K562 (cell line): ENCODE results near the gene DNAJB13. TPM values are rescaled to one million over a fixed set of nuclear protein-coding genes. Genes with fewer than 3 reads are reported as not detected.

ENCODE experiments used
- ATAC-seq: fragments of 200-7000 bp; cut with Tn5 transposase; 3 replicates; pipeline ENCODE4 v1.9.1; 2020; ENCODE audit warnings: moderate library complexity
- BruUV-seq: library from RNA; stranded (reverse); fragments of 400-500 nt; replicated peaks from 2 replicates; lab custom pipeline; 2021; lab: Mats Ljungman, UMichigan
- CTCF ChIA-PET: fragments of 300-600 bp; formaldehyde crosslinking; extraction: SDS; loops from one replicate; lab custom pipeline; 2021; ENCODE audit warnings: low intra/inter-chr PET ratio; lab: Yijun Ruan, JAX
- POLR2A ChIA-PET: fragments of 300-600, 350-650 bp; sonication (Branson Sonifier 250); formaldehyde crosslinking; extraction: SDS; loops from one replicate; lab custom pipeline; 2021; ENCODE audit warnings: antibody characterized with exemption, inconsistent platforms; lab: Yijun Ruan, JAX
- DNase-seq, 4 experiments: peaks; one replicate each; pipeline versions ENCODE4 v3.0.0 to v3.0.0-alpha.2; 2011 to 2018; ENCODE audit warnings: low spot score in 3 of 4, mixed read lengths in 3 of 4; ENCODE audit errors: extremely low read depth in 1 of 4
- FAIRE-seq: peaks from 2 replicates; lab custom pipeline; 2011; peaks lifted over from hg19 to GRCh38; lab: Jason Lieb, UNC
- H2AFZ ChIP-seq: 2 replicates; pipeline ENCODE4 v1.6.0; 2011; ENCODE audit warnings: low read depth, low read length, control low read depth, inconsistent platforms
- H3K27ac ChIP-seq: fragments of 200-600 bp; 3 replicates; pipeline ENCODE4 v1.8.0; 2011; ENCODE audit warnings: low read depth, mild to moderate bottlenecking, control low read depth, inconsistent platforms, low read length, moderate library complexity, mixed read lengths; ENCODE audit errors: extremely low read depth
- H3K27me3 ChIP-seq, 2 experiments: fragments of 300-600 bp in 1 of 2; 2 replicates in 1 of 2; 3 replicates in 1 of 2; pipeline versions ENCODE4 v1.6.0 to v1.8.0; 2011; ENCODE audit warnings: inconsistent platforms in 2 of 2, low read length in 2 of 2, mild to moderate bottlenecking in 1 of 2, mixed read lengths in 1 of 2, moderate library complexity in 1 of 2; ENCODE audit not compliant: control insufficient read depth in 2 of 2, insufficient read depth in 2 of 2
- H3K36me3 ChIP-seq: fragments of 300-600 bp; 3 replicates; pipeline ENCODE4 v1.8.0; 2011; ENCODE audit warnings: mild to moderate bottlenecking, low read length, inconsistent platforms; ENCODE audit not compliant: control insufficient read depth, insufficient read depth
- H3K4me1 ChIP-seq, 2 experiments: fragments of 200-600 bp in 1 of 2; replicated peaks in 1 of 2; 2 replicates in 1 of 2; 3 replicates in 1 of 2; pipeline versions ENCODE4 v1.5.1 to v1.8.0; 2011; ENCODE audit warnings: inconsistent platforms in 2 of 2, low read length in 2 of 2, mild to moderate bottlenecking in 1 of 2, mixed read lengths in 1 of 2, moderate library complexity in 1 of 2; ENCODE audit not compliant: control insufficient read depth in 2 of 2, insufficient read depth in 2 of 2
- H3K4me2 ChIP-seq: 2 replicates; pipeline ENCODE4 v1.6.1; 2011; ENCODE audit warnings: low read length, control low read depth, inconsistent platforms, mixed read lengths; ENCODE audit not compliant: insufficient read depth
- H3K4me3 ChIP-seq: fragments of 200-600 bp; sonication (generic), shearing (Covaris generic); 2 replicates; pipeline ENCODE4 v1.5.1; 2016; ENCODE audit warnings: control low read depth, inconsistent platforms
- H3K79me2 ChIP-seq: fragments of 200-600 bp; 3 replicates; pipeline ENCODE4 v1.8.0; 2011; ENCODE audit warnings: low read length, inconsistent platforms; ENCODE audit not compliant: control insufficient read depth, insufficient read depth
- H3K9ac ChIP-seq, 2 experiments: 2 replicates each; pipeline versions ENCODE4 v1.6.0 to v1.6.1; 2011; ENCODE audit warnings: low read depth in 2 of 2, low read length in 2 of 2, control low read depth in 1 of 2, inconsistent platforms in 1 of 2, mild to moderate bottlenecking in 1 of 2, mixed read lengths in 1 of 2; ENCODE audit not compliant: insufficient read depth in 1 of 2
- H3K9me1 ChIP-seq: one replicate; pipeline ENCODE4 v1.6.0; 2011; ENCODE audit warnings: inconsistent platforms, mild to moderate bottlenecking, low read length, moderate library complexity; ENCODE audit not compliant: control insufficient read depth, insufficient read depth
- H3K9me3 ChIP-seq: replicated peaks from 2 replicates; pipeline ENCODE4 v1.5.1; 2011; ENCODE audit warnings: low read depth, low read length, inconsistent platforms; ENCODE audit not compliant: control insufficient read depth, insufficient read depth
- H4K20me1 ChIP-seq: replicated peaks from 2 replicates; pipeline ENCODE4 v1.6.1; 2011; ENCODE audit warnings: low read length, inconsistent platforms, mixed read lengths; ENCODE audit not compliant: control insufficient read depth, insufficient read depth
- CC2D1A ChIP-seq: fragments of 450-650 bp; IDR thresholded peaks from 2 replicates; pipeline ENCODE4 v1.6.1; 2017; ENCODE audit warnings: mild to moderate bottlenecking
- HCFC1 ChIP-seq: IDR thresholded peaks from 2 replicates; pipeline ENCODE4 v1.6.1; 2012; ENCODE audit warnings: low read depth, low read length, improper control_type of control experiment
- HDAC6 ChIP-seq: IDR thresholded peaks from 2 replicates; pipeline ENCODE4 v1.6.1; 2012; ENCODE audit warnings: low read depth, mild to moderate bottlenecking, control low read depth, inconsistent platforms, low read length, moderate library complexity
- ILF3 ChIP-seq: fragments of 450-650 bp; IDR thresholded peaks from 2 replicates; pipeline ENCODE4 v1.6.1; 2018; ENCODE audit warnings: antibody characterized with exemption, mild to moderate bottlenecking, moderate library complexity, borderline replicate concordance
- ILK ChIP-seq: fragments of 450-650 bp; IDR thresholded peaks from 2 replicates; pipeline ENCODE4 v1.6.1; 2016; ENCODE audit warnings: missing genetic modification characterization, low read depth, mild to moderate bottlenecking, missing compliant biosample characterization, moderate library complexity, borderline replicate concordance
- IRF9 ChIP-seq: fragments of 450-650 bp; IDR thresholded peaks from 2 replicates; pipeline ENCODE4 v1.6.1; 2016; ENCODE audit warnings: missing biosample characterization, missing genetic modification characterization
- KAT8 ChIP-seq: fragments of 450-650 bp; IDR thresholded peaks from 2 replicates; pipeline ENCODE4 v1.6.1; 2016; ENCODE audit warnings: low read depth, mild to moderate bottlenecking
- KLF10 ChIP-seq: fragments of 250-450 bp; sonication (Bioruptor Pico); IDR thresholded peaks from 2 replicates; pipeline ENCODE4 v1.6.1; 2021; ENCODE audit warnings: matching md5 sums
- NFATC3 ChIP-seq: fragments of 450-650 bp; IDR thresholded peaks from 2 replicates; pipeline ENCODE4 v1.6.1; 2017; ENCODE audit warnings: mild to moderate bottlenecking
- PCBP1 ChIP-seq: fragments of 200-400 bp; formaldehyde crosslinking; IDR thresholded peaks from 2 replicates; pipeline ENCODE4 v1.6.1; 2018; ENCODE audit warnings: mild to moderate bottlenecking, low read depth, low read length; ENCODE audit not compliant: poor library complexity, severe bottlenecking
- POLR2A ChIP-seq: fragments of 450-650 bp; conservative IDR thresholded peaks from 2 replicates; pipeline ENCODE4 v1.6.1; 2016
- POLR2AphosphoS2 ChIP-seq: IDR thresholded peaks from 2 replicates; pipeline ENCODE4 v1.6.1; 2012; ENCODE audit warnings: low read length, improper control_type of control experiment
- POLR2B ChIP-seq: fragments of 450-650 bp; IDR thresholded peaks from 2 replicates; pipeline ENCODE4 v1.6.1; 2018; ENCODE audit warnings: low read depth; ENCODE audit not compliant: partially characterized antibody
- POLR2G ChIP-seq: fragments of 200-400 bp; formaldehyde crosslinking; IDR thresholded peaks from 2 replicates; pipeline ENCODE4 v1.6.1; 2017; ENCODE audit warnings: low read depth, mild to moderate bottlenecking, antibody characterized with exemption, low read length, moderate library complexity
- RFX7 ChIP-seq: fragments of 250-450 bp; sonication (Bioruptor Pico); IDR thresholded peaks from 2 replicates; pipeline ENCODE4 v1.5.1; 2021; ENCODE audit warnings: mild to moderate bottlenecking
- RUNX1 ChIP-seq: sonication (generic); IDR thresholded peaks from 2 replicates; pipeline ENCODE4 v1.6.1; 2016; ENCODE audit warnings: antibody characterized with exemption, low read depth
- SP1 ChIP-seq: sonication (generic); formaldehyde crosslinking; IDR thresholded peaks from 2 replicates; pipeline ENCODE4 v1.8.1; 2022; ENCODE audit warnings: mild to moderate bottlenecking, missing genetic modification reagents
- SUPT5H ChIP-seq: fragments of 450-650 bp; IDR thresholded peaks from 2 replicates; pipeline ENCODE4 v1.6.1; 2016
- ZHX1 ChIP-seq: fragments of 150-350 bp; conservative IDR thresholded peaks from 2 replicates; pipeline ENCODE4 v1.6.1; 2014; ENCODE audit warnings: low read length
- ZKSCAN3 ChIP-seq: fragments of 250-450 bp; sonication (Bioruptor Pico); IDR thresholded peaks from 2 replicates; pipeline ENCODE4 v1.4.0; 2020
- ZNF347 ChIP-seq: fragments of 450-650 bp; formaldehyde crosslinking; IDR thresholded peaks from 2 replicates; pipeline ENCODE4 v1.4.0; 2020; ENCODE audit warnings: low read depth, mild to moderate bottlenecking, moderate library complexity
- ZNF41 ChIP-seq: fragments of 250-450 bp; sonication (Bioruptor Pico); conservative IDR thresholded peaks from 2 replicates; pipeline ENCODE4 v1.4.0; 2020; ENCODE audit warnings: mild to moderate bottlenecking
- WGBS: fragments of 100-300 bp; shearing (Covaris generic); methylation state at CpG from one replicate; pipeline ENCODE4 v1.1.6; 2016; ENCODE audit warnings: low coverage, mixed read lengths; ENCODE audit not compliant: insufficient coverage; ENCODE audit errors: missing lambda C conversion rate; 5-methylcytosine and 5-hydroxymethylcytosine counted together
- in situ Hi-C: fragments of 300-500 bp; cut with MboI; formaldehyde crosslinking; loops from 4 replicates; pipeline ENCODE4 v1.15.0; 2018; ENCODE audit warnings: inconsistent platforms, mixed read lengths
- intact Hi-C: fragments of 100-400 bp; cut with micrococcal nuclease; formaldehyde crosslinking; loops from 2 replicates; pipeline ENCODE4 v1.14.2; 2022
- polyA plus RNA-seq, 8 experiments: library from polyadenylated mRNA; depleted of rRNA in 4 of 8; stranded (reverse) in 5 of 8; unstranded in 3 of 8; fragments of >200 nt; fragmentation: Nextera tagmentation in 2 of 8; fragmentation: Illumina TruSeq in 1 of 8; extraction: Ambion mirVana in 2 of 8; extraction: Trizol in 1 of 8; gene quantifications; 2 replicates each; pipeline versions ENCODE4 v1.2.1 to v1.2.3, GENCODE V29; 2011 to 2014; ENCODE audit warnings: inconsistent platforms in 1 of 8, missing spikeins in 1 of 8
- total RNA-seq, 7 experiments: library from RNA; depleted of rRNA in 6 of 7; stranded (reverse); fragments of >200 nt in 6 of 7; fragmentation: Illumina TruSeq in 2 of 7; extraction: Trizol in 2 of 7; gene quantifications; 2 replicates each; pipeline versions ENCODE4 v1.2.1 to v1.2.3, GENCODE V29; 2011 to 2021; ENCODE audit warnings: low replicate concordance in 1 of 7

The DNAJB13 gene
- total and polyA plus RNA-seq, 9 of the 15 experiments (the other 6 are each of a cell fraction or from before 2014, with no cell fraction given) = 0.14 TPM; not detected in 8

GRCh38 chr11:73972620-73973449 is 22.0 kb downstream of the DNAJB13 start:
- no peak overlapping the region for H3K27ac ChIP-seq
- no peak overlapping the region for H3K4me2 ChIP-seq
- no peak overlapping the region for H2AFZ ChIP-seq
- H3K27me3 ChIP-seq = no peaks in the 10 kb centered on the region
- no peaks in the 10 kb centered on the region for H3K9me1 ChIP-seq
- H3K9me3 ChIP-seq = no peaks in the 10 kb centered on the region
- H3K9ac ChIP-seq = peak overlapping the region in 1 of 2 experiments; percentile 73; a peak in 1 of 4 replicates
- peaks cover 41% of the 10 kb centered on the region for H3K36me3 ChIP-seq
- FAIRE-seq = no peak
- no peak overlapping the region for H3K4me3 ChIP-seq
- intact Hi-C loops = no loop called here
- no peaks in the 10 kb centered on the region for H3K79me2 ChIP-seq
- BruUV-seq = no TSS peak
- 63% methylated on average over 10 of the region's 11 CpGs for WGBS
- peak; percentile 11 for ATAC-seq
- in situ Hi-C loops = no loop called here
- CTCF ChIA-PET = no interaction called here
- H3K4me1 ChIP-seq = peaks cover 12 to 40% of the 10 kb centered on the region in 2 experiments; a peak in 4 of 5 replicates
- DNase-seq = peak in 2 of 4 experiments; percentile 10 to 25
- POLR2A ChIA-PET = interaction anchor here (0.6 to 5.7 kb wide), 10 partner anchors 8 to 267 kb away, joined by 3 to 54 read pairs (median 4); partner anchors contain the start of gene UCP2
- peaks cover 14% of the 10 kb centered on the region for H4K20me1 ChIP-seq
- no peak for TF ChIP-seq RFX7 (CRISPR knock-in tag)
- no peak for TF ChIP-seq ILF3
- no peak for TF ChIP-seq ZNF41
- TF ChIP-seq POLR2G = peak; percentile 59
- TF ChIP-seq HCFC1 = no peak
- TF ChIP-seq NFATC3 = no peak
- TF ChIP-seq PCBP1 = no peak
- peak; percentile 60; the same call in 1 of the 2 replicates for TF ChIP-seq POLR2AphosphoS2
- TF ChIP-seq RUNX1 = no peak
- no peak for TF ChIP-seq POLR2B
- no peak for TF ChIP-seq IRF9 (tag)
- TF ChIP-seq KAT8 = no peak
- TF ChIP-seq KLF10 (CRISPR knock-in tag) = no peak
- no peak for TF ChIP-seq ZNF347 (CRISPR knock-in tag)
- TF ChIP-seq SP1 = no peak
- TF ChIP-seq ZKSCAN3 (CRISPR knock-in tag) = no peak
- no peak for TF ChIP-seq CC2D1A
- TF ChIP-seq SUPT5H = 0 out of 2 replicates have a peak, but pooled peaks have one; percentile 21
- peak; percentile 62; the same call in 1 of the 2 replicates for TF ChIP-seq POLR2A
- no peak for TF ChIP-seq ILK (tag)
- no peak for TF ChIP-seq HDAC6
- no peak for TF ChIP-seq ZHX1
